Neuron (in vitro differentiated cells): ENCODE results near the gene FA2H.

ENCODE experiments used
- H2AFZ ChIP-seq: one replicate; pipeline ENCODE4 v1.6.1; 2013; ENCODE audit warnings: low read depth, mild to moderate bottlenecking, inconsistent platforms, low read length, moderate library complexity
- H3K27me3 ChIP-seq: one replicate; pipeline ENCODE4 v1.6.1; 2013; ENCODE audit warnings: low read length; ENCODE audit not compliant: insufficient read depth
- H3K36me3 ChIP-seq: one replicate; pipeline ENCODE4 v1.6.1; 2013; ENCODE audit warnings: low read length; ENCODE audit not compliant: insufficient read depth
- H3K4me1 ChIP-seq: one replicate; pipeline ENCODE4 v1.6.1; 2013; ENCODE audit warnings: low read length; ENCODE audit not compliant: insufficient read depth
- H3K4me3 ChIP-seq: 2 replicates; pipeline ENCODE4 v1.5.1; 2013; ENCODE audit warnings: mild to moderate bottlenecking, low read length, moderate library complexity
- H3K9me3 ChIP-seq: one replicate; pipeline ENCODE4 v1.6.1; 2013; ENCODE audit warnings: low read length

The FA2H gene

GRCh38 chr16:74720579-74720978, 54.0 kb downstream of the FA2H start:
- H3K4me1 ChIP-seq, result peaks cover 5% of the 10 kb centered on the region
- no peaks in the 10 kb centered on the region for H3K9me3 ChIP-seq
- H2AFZ ChIP-seq, result no peak overlapping the region
- no peak overlapping the region for H3K4me3 ChIP-seq
- H3K36me3 ChIP-seq, result no peaks in the 10 kb centered on the region
- no peaks in the 10 kb centered on the region for H3K27me3 ChIP-seq

- Histone ChIP-seq H3K4me3 (no peak overlapping the region), H3K36me3 (no peaks in the 10 kb centered on the region), H3K9me3 (no peaks in the 10 kb centered on the region), H2AFZ (no peak overlapping the region), H3K4me1 (no peaks in the 10 kb centered on the region), H3K27me3 (no peaks in the 10 kb centered on the region)
These were observed 55.6 kb downstream of the FA2H start for GRCh38 chr16:74718741-74719610.

- H2AFZ ChIP-seq, result no peak overlapping the region
- no peaks in the 10 kb centered on the region for H3K9me3 ChIP-seq
- no peaks in the 10 kb centered on the region for H3K27me3 ChIP-seq
- H3K4me3 ChIP-seq, result no peak overlapping the region
- no peaks in the 10 kb centered on the region for H3K4me1 ChIP-seq
- no peaks in the 10 kb centered on the region for H3K36me3 ChIP-seq
These were observed 56.5 kb downstream of the FA2H start for GRCh38 chr16:74718140-74718539.

- no peaks in the 10 kb centered on the region for H3K4me1 ChIP-seq
- no peak overlapping the region for H3K4me3 ChIP-seq
- no peaks in the 10 kb centered on the region for H3K9me3 ChIP-seq
- no peaks in the 10 kb centered on the region for H3K36me3 ChIP-seq
- H3K27me3 ChIP-seq, result no peaks in the 10 kb centered on the region
- no peak overlapping the region for H2AFZ ChIP-seq
These were observed 57.3 kb downstream of the FA2H start for GRCh38 chr16:74717367-74717766.

GRCh38 chr16:74716355-74716754, 58.3 kb downstream of the FA2H start:
- Histone ChIP-seq H3K9me3 (no peaks in the 10 kb centered on the region), H3K27me3 (peaks cover 4% of the 10 kb centered on the region), H2AFZ (no peak overlapping the region), H3K4me1 (no peaks in the 10 kb centered on the region), H3K4me3 (no peak overlapping the region), H3K36me3 (no peaks in the 10 kb centered on the region)

- Histone ChIP-seq H3K36me3 (no peaks in the 10 kb centered on the region), H3K4me1 (no peaks in the 10 kb centered on the region), H3K9me3 (no peaks in the 10 kb centered on the region), H3K4me3 (no peak overlapping the region), H2AFZ (no peak overlapping the region), H3K27me3 (peaks cover 4% of the 10 kb centered on the region)
These were observed 60.7 kb downstream of the FA2H start for GRCh38 chr16:74713876-74714275.

- Histone ChIP-seq H3K4me3 (no peak overlapping the region), H2AFZ (no peak overlapping the region), H3K4me1 (no peaks in the 10 kb centered on the region), H3K27me3 (peaks cover 7% of the 10 kb centered on the region), H3K36me3 (no peaks in the 10 kb centered on the region), H3K9me3 (no peaks in the 10 kb centered on the region)
These were observed 61.3 kb downstream of the FA2H start for GRCh38 chr16:74713325-74713724.

- peaks cover 12% of the 10 kb centered on the region for H3K27me3 ChIP-seq
These were observed 62.7 kb downstream of the FA2H start for GRCh38 chr16:74711938-74712337.

GRCh38 chr16:74710401-74710800, 64.2 kb downstream of the FA2H start:
- H3K9me3 ChIP-seq, result no peaks in the 10 kb centered on the region
- no peak overlapping the region for H3K4me3 ChIP-seq
- no peaks in the 10 kb centered on the region for H3K36me3 ChIP-seq
- no peak overlapping the region for H2AFZ ChIP-seq
- H3K4me1 ChIP-seq, result no peaks in the 10 kb centered on the region
- H3K27me3 ChIP-seq, result peaks cover 12% of the 10 kb centered on the region

More at GRCh38 chr16:74711938-74712337, 62.7 kb downstream of the FA2H start:
- H3K36me3 ChIP-seq, result no peaks in the 10 kb centered on the region
- H3K9me3 ChIP-seq, result no peaks in the 10 kb centered on the region
- H3K4me1 ChIP-seq, result no peaks in the 10 kb centered on the region
- H3K4me3 ChIP-seq, result no peak overlapping the region
- H2AFZ ChIP-seq, result no peak overlapping the region

- H3K36me3 ChIP-seq, result no peaks in the 10 kb centered on the region
- H3K4me1 ChIP-seq, result no peaks in the 10 kb centered on the region
- no peak overlapping the region for H2AFZ ChIP-seq
- H3K9me3 ChIP-seq, result no peaks in the 10 kb centered on the region
- no peak overlapping the region for H3K4me3 ChIP-seq
- peaks cover 12% of the 10 kb centered on the region for H3K27me3 ChIP-seq
These were observed 65.2 kb downstream of the FA2H start for GRCh38 chr16:74709441-74709877.

- Histone ChIP-seq H3K4me1 (no peaks in the 10 kb centered on the region), H3K9me3 (no peaks in the 10 kb centered on the region), H3K4me3 (no peak within 1 kb of the TSS), H3K27me3 (peaks cover 14% of the 10 kb centered on the region), H2AFZ (peak within 1 kb of the TSS; percentile 40), H3K36me3 (no peaks in the 10 kb centered on the region)
These were observed 74.0 kb downstream of the FA2H start, which contains the start of gene MLKL for GRCh38 chr16:74700438-74701225. MLKL (minus strand) TSS chr16:74700862; CDS start chr16:74695757, 5,105 bp downstream.

- Histone ChIP-seq H3K36me3 (no peaks in the 10 kb centered on the region), H3K4me3 (no peak overlapping the region), H3K4me1 (no peaks in the 10 kb centered on the region), H3K27me3 (peaks cover 14% of the 10 kb centered on the region), H2AFZ (peak overlapping the region; percentile 40), H3K9me3 (no peaks in the 10 kb centered on the region)
These were observed 74.5 kb downstream of the FA2H start for GRCh38 chr16:74700116-74700437.

- Histone ChIP-seq H2AFZ (no peak overlapping the region), H3K36me3 (no peaks in the 10 kb centered on the region), H3K27me3 (peaks cover 14% of the 10 kb centered on the region), H3K4me3 (no peak overlapping the region), H3K4me1 (no peaks in the 10 kb centered on the region), H3K9me3 (no peaks in the 10 kb centered on the region)
These were observed 75.0 kb downstream of the FA2H start for GRCh38 chr16:74699666-74700065.
